Fibroblast of peridontal ligament (primary cell): ENCODE data around the gene CDHR4.
"Not testable (repeated sequence)": the region's sequence is repeated elsewhere in the genome, so short reads cannot be mapped to it uniquely, and the experiment has no call there.

Experiments used
- DNase-seq: peaks from one replicate; pipeline ENCODE4 v3.0.0-alpha.2; 2010; ENCODE audit errors: extremely low read depth

Gene CDHR4

DNA sequence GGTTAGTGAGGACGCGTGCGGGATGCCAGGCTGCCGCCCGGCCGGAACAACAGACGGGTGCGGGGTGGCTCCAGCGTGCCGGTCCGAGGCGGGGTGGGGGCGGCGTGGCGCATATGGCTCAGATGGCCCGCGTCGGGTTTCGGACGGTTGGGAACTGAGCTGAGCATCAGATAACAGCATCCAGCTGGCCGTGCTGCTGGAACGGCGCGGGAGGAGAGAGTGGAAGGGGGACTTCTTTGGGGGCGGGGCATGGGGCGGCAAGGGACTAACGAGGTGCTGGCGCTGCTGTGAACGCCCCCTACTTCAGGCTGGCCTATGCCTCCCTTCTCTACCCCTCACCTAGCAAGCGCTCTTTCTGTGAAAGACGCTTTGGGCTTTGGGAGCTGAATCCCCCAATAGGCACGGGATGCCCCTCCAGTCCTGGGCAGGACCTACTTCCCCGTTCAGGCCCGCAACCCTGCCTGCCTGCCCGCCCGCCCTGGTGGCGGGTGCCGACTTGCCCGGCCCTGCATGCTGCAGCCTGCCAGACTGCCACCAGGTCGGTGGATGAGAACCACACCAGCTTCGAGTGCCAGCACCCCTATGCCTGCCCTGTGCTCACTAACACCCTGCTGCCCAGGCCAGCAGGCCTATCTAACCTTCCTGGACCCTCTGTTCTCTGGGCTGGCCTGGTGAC is 3.9 kb upstream of the CDHR4 start:
- DNase-seq: no peak

DNA sequence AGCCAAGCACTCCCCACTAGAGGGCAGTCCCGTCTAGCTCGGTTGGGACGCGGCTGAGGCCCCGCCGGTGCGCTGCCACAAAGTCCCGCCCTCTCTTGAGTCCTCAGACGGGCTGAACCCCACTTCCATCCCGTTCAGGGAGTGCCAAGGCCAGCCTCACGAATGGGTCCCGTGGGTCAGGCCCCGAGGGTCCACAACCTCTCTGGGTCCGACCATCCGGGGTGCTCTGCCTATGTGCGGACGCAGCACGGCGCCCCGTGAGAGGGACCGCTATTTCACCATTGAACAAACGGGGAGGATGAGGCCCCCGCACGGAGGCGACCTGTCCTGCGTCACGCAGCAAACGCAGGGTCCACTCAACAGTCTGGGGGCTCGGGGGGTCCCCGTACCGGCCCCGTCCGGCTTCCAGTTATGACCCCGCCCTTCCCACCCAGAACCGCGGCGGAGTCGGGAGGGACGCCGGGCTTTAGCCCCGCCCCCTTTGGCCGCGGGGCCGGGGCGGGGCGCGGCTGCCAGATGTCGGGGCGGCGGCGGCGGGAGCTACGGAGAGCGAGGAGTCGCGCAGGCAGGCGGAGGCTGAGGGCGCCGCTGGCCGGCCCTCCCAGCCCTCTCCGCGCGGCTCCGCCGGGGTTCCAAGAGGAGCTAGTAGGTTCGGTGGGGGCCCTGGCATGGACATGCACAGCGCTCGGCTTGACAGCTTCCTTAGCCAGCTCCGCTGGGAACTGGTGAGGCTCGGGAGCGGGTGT is 3.2 kb upstream of the CDHR4 start, which contains the start of gene INKA1:
Gene INKA1 (plus strand): TSS at position 543 of the 746 bp plus-strand sequence. CDS start 132 bp downstream, at position 675.
- DNase-seq: peak; percentile 76

GRCh38 chr3:49801160-49801559 is 1.5 kb upstream of the CDHR4 start:
- DNase-seq: no peak

GRCh38 chr3:49799105-49799504 is 568 bp downstream of the CDHR4 start:
- DNase-seq: no peak

- no peak for DNase-seq
Measured at GRCh38 chr3:49794926-49795905, 4.5 kb downstream of the CDHR4 start.

DNA sequence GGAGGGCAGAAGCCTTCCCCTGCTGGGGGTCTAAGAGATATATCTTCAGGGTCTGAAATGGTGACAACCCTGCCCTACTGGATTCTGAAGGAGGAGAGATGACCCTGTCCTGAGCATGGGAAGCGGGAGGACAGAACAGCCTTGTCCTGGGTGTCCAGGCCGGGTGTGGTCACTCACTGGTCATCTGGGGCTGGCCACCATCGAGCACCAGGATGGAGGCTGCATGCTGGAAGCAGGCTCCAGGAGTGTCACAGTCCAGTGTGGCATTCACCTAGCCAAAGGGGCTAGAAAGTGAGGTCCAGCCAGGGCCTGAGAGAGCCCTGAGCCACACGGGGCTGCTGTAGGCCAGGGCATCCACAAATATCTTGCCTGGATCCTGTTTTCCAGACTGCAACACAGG is 5.2 kb downstream of the CDHR4 start:
- DNase-seq: no peak

GRCh38 chr3:49793486-49794085 is 6.1 kb downstream of the CDHR4 start:
- DNase-seq: no peak

- no peak for DNase-seq
Measured at GRCh38 chr3:49792371-49793150, 7.1 kb downstream of the CDHR4 start.

DNA sequence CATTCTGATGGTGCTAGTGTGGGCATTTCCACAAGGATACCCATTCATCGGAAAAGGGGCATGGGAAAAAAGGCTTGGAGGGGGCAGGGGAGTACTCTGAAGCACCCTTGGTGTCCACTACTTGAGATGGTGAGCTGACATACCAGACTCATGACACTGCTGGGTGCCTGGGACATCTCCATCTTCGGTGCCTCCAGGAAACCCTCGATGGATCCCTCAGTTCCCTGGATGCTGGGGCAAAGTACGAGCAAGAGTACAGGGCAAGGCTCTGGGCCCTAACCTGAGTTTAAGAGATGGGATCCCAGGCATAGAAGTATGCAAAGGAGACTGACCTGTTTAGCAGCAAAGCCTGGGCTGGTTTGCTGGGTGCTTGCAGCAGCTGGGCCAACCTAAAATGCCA is 8.1 kb downstream of the CDHR4 start:
- DNase-seq: no peak

DNA sequence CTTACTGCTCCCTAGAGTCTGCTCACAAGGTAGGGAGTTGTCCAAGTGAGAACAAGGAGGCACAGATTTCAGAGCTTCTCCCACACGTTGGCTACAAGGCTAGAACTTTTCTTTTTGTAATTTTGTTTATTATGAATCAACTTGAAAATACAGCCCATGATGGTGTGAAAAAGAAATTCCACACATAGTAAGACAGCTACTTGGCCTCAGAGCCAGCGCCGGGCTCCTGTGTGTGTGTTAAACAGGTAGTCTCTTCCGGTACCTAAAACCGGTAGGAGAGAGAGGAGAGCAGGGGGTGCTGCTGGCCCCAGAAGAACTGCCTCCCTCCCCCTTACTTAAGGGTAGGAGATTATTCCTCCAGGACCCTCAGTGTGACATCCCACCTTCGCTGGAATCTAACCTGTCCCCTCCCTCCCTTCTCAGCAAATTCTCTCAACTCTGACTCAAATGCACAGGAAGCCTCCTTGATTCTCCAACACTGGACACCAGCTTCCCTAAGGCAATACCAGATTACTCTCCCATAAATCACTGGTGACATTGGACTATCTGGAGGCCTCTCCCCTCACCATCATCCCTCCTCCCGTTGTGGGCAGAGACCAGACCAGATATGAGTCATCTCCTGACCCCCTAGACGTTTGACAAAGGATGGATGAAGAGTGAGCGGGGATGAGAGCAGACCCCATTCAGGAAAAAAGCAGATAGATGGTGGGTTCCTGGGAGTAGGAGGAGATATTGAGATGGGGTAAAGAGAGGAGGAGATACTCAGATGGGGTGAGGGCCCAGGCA is 8.9 kb downstream of the CDHR4 start:
- DNase-seq: no peak

- DNase-seq: no peak
Measured at GRCh38 chr3:49788056-49788455, 11.6 kb downstream of the CDHR4 start.

DNA sequence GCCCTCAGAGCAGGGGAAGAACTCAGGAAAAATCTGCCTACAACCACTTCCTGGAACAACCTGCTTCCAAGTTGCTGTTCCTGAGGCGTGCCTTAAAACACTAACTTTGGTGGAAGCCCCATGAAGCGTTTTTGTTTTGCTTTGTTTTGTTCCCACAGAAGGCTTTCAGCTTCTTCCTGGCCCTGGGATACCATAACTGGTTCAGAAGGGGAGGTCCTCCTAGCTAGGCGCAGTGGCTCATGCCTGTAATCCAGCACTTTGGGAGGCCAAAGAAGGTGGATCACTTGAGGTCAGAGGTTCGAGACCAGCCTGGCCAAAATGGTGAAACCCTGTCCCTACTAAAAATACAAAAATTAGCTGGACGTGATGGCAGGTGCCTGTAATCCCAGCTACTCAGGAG is 12.1 kb downstream of the CDHR4 start:
- DNase-seq: no peak

DNA sequence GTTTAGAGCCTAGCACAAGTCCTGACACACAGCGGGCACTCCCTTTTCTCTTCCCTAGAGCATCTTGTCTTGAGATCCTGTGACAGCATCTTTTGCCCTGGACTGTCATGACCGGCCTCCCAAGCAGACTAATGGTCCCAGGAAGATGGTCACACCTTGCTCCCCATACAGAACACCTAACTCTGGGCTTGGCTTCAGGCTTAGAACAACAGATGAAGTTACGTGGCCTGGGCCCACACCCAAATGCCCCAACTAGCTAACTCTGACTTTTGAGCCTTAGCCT is 12.6 kb downstream of the CDHR4 start:
- no peak for DNase-seq

DNA sequence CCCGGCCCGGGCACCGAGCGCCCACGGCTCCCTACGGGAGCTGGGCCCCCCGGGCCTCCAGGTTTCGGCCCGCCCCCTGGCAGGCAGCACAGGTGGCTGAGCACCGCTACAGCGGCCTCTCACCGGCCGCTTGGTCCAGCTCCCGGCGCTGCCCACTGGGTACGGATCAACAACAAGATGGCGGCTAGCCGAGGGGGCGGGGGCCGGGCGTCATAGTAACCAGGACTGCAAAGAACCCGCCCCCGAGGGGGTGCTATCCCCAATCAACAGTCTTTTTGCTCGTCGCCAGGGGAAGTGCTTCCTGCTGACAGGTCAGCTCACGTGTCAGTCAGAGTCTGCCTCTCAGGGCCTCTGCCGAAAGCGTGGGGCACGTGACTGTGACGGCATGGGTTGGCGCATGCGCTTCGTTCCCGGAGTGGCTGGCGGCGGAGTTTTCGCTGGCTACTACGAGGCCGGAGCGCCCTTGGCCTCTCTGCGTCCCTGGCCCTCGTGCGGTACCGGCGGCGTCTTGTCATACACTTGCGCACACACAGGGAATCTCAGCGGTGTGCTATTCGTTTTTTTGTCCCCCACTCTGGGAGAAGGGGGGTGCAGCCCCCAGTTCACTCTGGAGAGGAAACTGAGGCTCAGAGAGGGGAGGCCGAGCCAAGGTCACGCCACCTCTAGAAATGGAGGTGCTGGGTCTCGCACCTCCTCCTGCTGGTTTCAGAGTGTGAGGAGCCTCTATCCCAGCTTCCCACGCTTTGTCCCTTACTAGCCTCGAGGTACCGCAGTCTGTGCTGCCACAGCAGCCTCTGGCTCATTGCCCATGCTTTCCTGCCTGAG is 13.1 kb downstream of the CDHR4 start, which contains the start of gene IP6K1:
Gene IP6K1 (minus strand): TSS at position 186 of the 825 bp plus-strand sequence. CDS start 38,502 bp downstream, outside the sequence.
- peak; percentile 100 for DNase-seq

DNA sequence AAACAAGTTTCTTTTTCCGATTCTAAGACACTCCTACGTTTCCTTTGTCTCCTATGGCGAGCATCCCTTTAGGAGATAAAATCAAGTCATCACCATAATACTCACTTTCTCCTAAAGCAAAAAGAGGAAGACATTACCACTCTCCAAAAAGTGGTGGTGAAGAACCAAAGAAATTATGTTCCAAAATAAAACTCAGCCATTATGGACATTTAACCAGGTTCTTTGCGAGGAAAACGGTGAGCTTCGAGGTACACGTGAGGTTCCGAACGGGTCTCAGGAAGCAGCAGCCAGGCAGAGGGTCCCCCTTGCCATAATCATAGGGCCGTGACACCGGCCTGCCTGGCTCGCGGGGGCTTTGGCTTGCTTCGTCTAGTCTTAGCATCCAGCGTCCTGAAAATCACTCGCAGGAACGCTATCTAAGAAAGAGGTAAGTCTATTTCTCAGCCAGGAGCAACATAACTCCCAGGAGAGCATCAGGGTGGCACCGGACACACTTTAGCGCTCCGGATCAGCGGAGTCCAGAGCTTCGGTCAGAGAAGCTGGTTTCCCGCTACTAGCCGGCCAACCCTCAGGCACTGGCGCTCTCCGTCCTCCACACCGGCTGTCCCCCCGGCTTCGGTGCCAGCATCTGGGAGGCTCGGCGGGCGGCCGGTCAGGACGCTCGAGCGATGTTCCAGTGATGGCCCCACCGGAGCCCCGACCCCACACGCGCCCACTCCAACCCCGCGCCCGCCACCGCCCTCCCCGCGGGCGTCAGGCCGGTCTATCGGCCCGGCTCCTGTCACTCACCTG is 13.9 kb downstream of the CDHR4 start:
- DNase-seq: no peak

GRCh38 chr3:49782277-49782676 is 17.4 kb downstream of the CDHR4 start:
- DNase-seq: not testable (repeated sequence)

- no peak for DNase-seq
Measured at GRCh38 chr3:49781415-49782199, 18.1 kb downstream of the CDHR4 start.

GRCh38 chr3:49780975-49781365 is 18.7 kb downstream of the CDHR4 start:
- DNase-seq: not testable (repeated sequence)
